ENCODE results near the gene FGD5. TPM values are rescaled to one million over a fixed set of nuclear protein-coding genes. Genes with fewer than 3 reads are reported as not detected.

Gene FGD5
- total RNA-seq, 1 donor from 2014 or later, result 86.3 TPM

DNA sequence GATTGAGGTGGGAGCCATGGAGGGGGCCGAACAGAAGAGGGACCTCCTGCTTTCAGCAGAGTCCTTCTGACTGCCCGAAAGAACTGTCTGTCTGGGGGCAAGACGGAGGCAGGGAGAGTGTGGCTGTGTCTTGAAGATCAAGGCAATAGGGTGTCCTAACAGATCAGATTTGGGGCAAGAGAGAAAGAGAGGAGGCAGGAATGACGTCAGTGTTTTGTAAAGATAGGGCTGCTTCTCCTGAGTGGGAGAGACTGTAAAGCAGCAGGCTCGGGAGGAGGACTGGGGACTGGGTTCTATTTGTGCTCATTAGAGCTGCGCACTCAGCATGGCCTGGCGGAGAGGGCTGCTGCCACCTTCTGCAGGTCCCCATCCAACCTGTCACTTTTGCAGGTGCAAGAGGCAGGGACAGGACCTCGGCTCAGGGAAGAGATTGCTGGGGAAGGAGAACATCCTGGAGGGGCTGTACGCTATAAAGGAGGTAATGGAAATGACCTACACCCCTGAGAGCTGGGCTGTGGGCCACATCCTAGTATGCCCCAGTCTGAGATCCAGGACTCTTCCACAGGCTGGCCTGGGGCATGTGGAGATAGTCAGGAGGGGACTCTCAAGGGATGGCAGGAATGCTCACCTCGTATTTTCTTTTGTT lies 29.0 kb upstream of the FGD5 start:
- DNase-seq (ENCODE audit: low read depth in 2 of 2), result no peak

DNA sequence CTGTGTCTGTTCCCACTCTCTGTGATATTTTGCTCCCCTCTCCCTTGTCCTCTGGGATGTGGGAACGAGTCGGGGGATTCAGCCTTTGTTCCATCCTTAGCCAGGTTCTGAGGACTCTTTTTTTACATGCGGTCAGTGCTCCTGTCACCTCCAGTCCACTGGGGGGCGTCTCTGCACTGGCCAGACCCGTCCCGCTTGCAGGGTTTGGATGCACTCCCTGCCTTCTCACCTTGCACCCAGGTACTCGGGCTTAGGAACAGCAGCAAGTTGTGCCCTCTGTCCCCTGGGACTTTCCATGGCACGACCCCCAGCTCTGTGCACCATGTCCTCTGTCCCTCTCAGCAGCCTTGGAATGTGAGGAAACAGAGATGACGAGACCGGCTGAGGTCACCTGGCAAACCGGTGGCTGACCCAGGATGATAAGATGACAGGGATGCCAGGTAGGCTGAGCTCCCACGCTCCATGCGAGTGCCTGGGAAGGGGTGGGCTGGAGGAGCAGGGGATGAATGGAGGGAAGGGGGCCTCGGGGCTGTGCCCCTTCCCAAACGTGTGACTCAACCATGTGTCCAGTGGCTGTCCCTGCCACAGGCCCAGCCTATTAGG lies 27.3 kb upstream of the FGD5 start:
- peak; percentile 53 to 77 for DNase-seq (ENCODE audit: low read depth in 2 of 2)

DNA sequence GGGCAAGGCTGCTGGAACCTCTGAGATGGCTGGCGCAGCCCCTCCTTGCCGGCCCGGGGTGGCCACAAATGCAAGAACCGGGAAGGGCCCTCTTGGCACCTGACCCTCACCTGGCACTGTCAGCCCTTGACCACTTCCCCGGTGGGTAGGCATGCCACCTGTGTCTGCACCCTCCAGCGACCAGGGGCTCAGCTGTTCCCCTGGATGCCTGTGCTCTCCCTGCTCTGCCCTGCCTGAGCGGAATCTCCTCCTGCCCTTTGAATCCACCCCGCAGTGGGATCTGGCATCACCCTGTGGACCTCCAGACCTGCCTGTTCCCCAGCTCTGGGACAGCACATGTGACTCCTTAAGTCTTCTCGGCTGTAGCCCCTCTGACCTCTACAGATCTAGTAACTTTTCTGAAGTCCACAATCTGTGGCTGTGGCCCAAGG lies 26.1 kb upstream of the FGD5 start:
- DNase-seq (ENCODE audit: low read depth in 2 of 2), result no peak

DNA sequence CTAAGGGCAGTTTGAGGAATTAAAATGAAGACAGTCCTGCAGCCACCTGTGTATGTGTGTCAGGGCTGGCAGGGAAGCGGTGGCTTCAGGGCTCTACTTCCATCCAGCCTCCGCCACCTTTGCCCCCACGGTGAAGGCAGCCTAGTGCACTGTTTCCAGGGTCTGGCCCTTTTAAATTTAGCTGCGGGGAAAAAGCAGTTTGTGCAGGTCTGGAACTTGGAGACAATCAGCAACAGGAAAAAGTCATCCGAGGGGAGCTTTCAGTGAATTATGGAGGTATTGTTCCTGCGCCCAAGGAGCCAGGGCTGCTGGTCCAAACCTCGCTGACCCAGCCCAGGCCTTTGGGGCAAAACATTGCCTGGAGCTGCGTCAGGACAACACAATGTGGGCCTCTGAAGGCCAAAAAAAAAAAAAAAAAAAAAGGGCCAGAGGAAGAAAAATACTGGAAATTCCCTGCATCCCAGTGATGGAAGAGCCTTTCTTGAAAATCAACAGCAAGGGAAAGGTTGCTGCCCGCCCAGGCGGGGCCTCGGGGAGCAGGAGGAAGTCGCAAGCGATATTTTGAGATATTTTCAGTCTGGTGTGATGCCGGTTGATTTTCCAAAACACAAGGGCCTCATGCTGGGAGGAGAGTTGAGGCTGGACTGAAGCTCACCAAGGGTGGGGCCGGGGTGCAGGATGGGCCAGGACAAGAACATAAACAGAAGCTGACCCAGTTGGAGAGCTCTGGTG lies 25.5 kb upstream of the FGD5 start:
- peak in 1 of 2 donors; percentile 2 for DNase-seq (ENCODE audit: low read depth in 2 of 2)

DNA sequence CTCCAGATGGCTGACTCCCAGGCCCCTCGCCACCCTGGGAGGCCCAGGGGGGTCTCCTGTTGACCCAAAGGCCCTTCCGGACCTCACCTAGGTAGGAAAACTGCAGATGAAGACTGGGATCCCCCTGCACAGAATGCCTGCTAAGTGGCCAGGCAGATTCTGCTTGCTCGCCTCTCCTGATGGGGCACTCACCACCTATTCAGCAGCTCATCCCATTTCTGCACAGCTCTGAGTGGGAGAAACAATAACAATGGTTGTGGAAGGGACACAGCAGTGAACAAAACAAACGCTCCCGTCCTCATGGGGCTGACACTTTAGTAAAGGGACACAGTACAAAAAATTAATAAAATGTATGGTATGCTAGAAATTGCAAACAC lies 24.9 kb upstream of the FGD5 start:
- no peak for DNase-seq (ENCODE audit: low read depth in 2 of 2)

DNA sequence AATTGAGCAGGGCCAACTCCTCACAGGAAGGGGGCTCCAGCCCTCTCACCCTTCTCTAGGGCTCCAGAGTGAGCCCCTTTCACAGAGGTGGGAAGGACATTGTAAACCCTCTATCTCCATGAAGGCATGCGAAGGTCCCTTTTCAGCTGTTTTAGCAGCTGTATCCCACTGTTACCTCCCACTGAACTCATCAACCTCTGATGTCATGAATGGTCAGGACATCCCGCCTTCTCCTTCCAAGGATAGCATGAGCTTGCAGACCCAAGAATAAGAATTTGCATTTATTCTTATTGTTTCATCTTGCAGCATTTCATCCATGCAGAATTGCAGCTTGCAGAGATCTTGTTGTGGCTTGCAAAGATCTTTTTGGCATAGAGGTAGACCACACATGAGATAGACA lies 24.3 kb upstream of the FGD5 start:
- DNase-seq (ENCODE audit: low read depth in 2 of 2), result no peak

DNA sequence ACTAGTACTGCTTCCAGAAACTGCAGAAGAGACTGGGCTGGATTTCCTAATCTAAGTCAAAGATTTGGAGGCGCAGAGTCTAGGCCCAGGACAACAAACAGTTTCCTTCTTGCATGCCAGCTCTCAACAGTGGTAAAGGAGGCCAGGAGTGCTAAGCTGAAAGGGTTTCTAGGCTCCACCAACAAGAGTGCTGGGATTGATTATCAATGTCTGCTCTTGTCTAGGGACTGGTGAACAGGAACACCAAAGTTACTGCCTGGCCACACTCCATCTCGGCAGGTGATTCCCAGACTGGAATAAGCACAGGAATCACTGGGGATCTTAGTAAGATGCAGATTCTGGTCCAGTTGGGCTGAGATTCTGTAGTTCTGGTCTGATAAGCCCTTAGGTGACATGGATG lies 22.8 kb upstream of the FGD5 start:
- no peak for DNase-seq (ENCODE audit: low read depth in 2 of 2)

DNA sequence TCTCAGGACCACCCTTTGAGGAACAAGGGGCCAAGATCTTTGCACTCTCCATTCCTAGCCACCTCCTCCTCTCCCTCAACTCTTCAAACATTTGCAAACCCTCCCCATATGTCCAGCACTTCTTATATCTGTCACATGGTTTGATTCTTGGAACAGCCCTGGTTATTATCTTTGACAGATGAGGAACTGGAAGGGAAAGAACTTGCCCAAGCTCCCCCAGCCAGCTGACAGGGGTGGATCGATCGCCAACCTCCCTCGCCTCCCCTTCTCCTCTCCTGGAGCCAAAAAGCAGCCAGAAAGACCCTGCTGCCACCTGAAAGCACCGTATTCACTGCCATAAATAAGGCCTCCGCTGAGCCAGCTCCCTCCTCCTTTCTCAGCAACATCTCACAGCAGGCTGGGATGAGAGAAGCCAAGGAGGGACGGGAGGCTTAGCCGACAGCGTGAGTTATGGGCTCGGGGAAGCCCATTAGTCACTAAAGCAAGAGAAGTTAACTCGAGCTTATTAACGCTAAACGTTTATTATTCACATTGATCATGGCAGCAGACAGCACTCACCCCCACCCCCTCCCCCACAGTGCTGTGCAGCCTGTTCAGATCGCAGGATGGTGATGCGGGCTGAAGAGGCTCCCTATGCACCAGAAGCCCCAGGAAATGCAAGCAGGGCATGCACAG lies 22.2 kb upstream of the FGD5 start:
- no peak for DNase-seq (ENCODE audit: low read depth in 2 of 2)

DNA sequence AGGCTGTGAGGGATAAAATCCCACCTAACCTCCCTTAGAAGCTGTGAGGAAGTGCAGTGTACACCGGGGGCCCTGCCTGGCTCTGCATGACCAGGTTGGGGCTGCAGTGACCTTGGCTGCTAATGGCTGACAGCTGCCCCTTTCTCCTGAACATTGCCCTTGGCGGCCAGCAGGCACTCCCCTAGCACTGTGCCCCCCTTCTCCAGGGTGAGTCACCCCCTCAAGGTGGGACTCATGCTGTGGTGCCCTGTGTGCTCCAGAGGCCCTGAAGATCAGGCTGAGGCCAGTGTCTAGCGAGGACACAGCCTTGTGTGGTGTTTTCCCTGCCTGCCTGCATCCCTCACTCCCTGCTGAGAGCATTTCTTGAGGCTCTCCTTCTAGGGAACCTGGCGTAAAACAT lies 21.0 kb upstream of the FGD5 start:
- DNase-seq (ENCODE audit: low read depth in 2 of 2), result no peak

DNA sequence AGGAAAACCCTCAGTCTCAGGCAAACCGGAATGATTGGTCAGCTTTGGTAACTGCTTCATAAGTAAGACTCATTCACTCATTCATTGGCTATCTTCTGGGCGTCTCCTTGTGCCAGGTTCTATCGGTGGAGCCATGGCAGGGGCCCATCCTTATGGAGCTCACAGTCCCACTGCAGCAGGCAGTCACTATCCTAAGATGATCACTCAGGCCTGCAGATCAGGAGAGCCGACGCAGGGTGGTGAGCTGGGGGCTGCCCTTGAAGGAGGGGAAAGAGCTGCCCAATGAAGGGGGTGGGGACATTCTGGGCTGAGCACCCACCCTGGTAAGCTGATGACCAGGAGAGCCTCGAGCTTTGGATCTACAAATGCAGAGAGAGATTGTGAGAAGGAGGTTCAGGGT lies 20.5 kb upstream of the FGD5 start:
- no peak for DNase-seq (ENCODE audit: low read depth in 2 of 2)

DNA sequence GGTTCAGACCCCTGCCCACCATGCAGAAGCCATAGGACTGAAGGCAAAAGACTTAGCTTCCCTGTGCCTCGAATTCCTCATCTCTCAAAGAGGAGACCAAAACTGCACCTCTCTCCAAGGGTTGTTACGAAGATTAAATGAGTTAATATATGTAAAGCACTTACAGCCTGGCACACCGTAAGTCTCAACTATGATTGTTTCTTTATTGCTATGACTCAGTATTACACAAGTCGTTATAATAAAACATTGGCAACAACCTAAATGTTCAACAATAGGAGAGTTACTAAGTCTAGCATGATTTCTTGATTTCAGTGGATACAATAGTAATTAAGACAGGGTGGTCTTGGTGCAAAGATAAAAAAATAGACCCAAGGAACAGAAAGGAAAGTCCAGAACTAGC lies 19.6 kb upstream of the FGD5 start:
- DNase-seq (ENCODE audit: low read depth in 2 of 2), result peak in 1 of 2 donors; percentile 49

DNA sequence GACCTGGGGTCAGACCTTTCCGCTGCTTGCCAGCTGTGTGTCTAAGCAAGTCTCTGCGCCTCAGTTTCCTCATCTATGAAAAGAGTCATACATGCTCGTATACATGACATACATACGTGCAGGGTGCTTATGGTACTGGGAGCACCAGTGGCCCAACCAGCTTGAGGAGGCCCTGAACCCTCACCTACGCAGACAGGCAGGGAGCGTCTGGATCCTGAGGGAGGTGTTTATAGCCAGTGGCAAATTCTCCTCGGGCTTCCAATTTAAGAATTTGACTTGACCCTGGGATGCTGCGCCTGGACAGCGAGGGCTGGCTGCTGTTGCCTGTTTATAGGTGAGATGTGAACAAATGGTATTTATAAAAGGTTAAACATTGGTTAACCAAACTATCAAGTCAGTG lies 17.7 kb upstream of the FGD5 start:
- no peak for DNase-seq (ENCODE audit: low read depth in 2 of 2)

DNA sequence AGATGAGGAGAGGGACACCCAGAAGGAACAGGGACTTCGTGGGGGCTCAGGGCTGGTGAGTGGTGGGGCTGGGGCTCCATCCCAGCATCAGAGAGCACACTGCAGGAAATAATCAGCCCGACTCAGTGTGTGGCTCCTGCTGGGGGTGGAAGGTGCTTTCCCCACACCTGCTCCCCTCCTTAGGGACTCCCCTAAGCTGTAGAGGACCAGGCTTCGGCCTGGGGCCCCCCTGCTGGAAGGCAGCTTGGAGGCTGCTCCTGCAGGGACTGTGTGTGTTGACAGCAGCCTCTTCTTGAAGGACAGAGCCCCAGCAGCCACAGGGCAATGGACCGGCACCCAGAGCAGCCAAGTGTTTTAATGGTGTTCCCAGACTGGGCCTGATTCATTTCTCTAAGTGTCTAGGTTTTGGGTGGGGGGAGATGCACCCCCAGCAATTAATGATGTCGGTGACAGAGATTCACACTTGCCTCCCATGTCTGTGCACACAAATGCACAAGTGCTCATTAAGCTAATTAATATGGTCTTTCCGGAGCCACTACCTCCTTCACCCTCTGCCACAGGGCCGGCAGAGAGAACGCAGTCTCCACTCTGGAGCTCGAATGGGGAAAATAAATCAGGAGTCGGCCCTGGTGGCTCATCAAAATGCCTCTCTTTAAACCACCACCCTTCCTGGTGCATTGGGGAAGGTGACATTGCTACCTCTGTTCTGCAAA lies 16.9 kb upstream of the FGD5 start:
- DNase-seq (ENCODE audit: low read depth in 2 of 2), result no peak

DNA sequence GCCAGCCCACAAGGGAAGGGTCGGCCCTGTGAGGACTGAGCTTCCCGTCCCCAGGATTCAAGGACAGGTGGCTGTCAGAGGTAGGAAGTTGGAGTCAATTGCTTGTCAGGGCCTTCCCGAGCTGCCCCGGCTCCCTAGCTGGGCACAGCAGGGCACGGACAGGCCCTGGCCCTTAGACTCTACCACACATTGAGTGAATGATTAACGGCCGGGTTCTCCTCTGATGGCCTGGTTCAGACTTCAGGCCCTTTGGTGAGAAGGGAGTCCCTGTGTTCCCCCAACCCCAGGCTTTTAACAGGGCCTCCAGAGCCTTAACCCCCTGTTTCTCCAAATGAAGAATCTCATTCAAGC lies 16.4 kb upstream of the FGD5 start:
- DNase-seq (ENCODE audit: low read depth in 2 of 2), result no peak

DNA sequence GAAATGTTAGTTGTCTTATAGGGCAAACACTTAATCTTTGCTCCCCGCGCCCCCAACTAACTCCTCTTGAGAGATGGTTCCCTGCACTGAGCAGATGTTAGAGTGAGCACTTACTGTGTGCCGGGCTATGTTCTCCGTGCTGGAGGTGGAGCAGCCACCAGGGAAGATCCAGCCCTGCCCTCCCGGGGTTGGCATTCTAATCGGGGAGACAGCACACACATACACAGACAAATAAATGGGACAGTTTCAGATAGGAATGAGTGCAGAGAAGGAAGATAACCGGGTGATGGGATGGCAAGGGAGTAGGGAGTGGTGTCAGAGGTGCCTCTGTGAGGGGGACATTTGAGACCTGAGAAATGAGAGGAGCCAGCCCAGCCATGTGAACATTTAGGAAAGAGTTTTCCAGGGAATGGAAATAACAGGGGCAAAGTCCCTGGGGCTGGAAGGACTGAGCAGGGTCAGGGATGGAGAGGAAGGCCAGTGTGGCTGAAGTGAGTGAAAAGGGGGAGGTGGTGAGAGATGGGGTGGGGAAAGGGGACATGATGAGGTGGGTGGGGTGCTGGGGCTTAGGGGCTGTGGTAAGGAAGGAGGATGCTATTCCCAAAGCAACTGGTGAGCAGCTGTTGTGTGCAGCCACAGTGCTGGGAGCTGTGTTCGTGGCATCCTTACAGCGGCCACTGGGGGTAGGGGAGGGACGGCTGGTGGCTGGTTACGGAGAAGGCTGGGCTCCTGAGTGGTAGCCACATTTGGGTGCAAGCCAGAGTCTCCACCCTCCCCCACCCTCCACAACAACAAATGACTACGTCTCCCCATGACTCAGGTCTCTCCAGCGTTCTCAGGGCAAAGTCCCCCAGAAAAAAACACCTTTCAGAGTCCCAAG lies 15.4 kb upstream of the FGD5 start:
- peak in 1 of 2 donors; percentile 96 for DNase-seq (ENCODE audit: low read depth in 2 of 2)

DNA sequence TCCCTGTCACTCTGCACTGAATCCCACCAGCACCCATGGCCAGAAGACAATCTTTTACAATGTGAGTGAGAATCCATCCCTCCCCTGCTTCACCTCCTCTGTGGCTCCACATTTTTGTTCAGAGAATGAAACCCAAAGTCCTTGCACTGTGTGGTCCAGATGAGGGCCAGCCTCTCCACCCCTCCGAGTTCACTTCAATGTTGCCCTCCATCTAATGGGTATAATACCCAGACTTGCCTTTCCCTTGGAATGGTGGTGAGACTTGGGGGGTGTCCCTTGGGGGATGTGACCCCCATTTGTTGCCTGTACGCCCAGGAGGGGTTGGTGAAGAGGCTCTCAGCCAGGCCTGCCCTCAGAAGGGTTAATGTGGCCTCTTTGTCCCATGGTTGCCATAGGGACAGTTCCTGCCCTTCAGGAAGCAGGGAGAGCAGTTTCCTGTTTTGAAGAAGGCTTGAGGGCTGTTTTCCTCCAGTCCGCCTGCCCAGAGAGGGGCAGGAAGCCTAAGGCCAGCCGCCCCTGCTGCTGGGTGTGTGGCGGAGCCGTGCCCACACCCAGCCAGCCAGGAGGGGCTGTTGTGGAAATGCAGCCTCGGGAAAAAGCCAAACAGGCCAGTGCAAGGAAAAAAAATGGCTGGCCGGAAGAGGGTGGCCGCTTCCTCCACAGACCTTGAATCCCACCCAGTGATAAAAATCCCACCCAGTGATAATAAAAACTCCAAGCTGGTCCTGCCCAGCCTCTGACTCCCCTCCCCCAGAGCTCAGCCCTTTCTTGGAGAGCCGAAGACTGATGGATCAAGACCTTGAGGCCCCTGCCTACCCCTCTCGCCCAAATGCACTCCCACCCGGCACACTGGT lies 14.6 kb upstream of the FGD5 start:
- DNase-seq (ENCODE audit: low read depth in 2 of 2), result peak; percentile 90 to 97

DNA sequence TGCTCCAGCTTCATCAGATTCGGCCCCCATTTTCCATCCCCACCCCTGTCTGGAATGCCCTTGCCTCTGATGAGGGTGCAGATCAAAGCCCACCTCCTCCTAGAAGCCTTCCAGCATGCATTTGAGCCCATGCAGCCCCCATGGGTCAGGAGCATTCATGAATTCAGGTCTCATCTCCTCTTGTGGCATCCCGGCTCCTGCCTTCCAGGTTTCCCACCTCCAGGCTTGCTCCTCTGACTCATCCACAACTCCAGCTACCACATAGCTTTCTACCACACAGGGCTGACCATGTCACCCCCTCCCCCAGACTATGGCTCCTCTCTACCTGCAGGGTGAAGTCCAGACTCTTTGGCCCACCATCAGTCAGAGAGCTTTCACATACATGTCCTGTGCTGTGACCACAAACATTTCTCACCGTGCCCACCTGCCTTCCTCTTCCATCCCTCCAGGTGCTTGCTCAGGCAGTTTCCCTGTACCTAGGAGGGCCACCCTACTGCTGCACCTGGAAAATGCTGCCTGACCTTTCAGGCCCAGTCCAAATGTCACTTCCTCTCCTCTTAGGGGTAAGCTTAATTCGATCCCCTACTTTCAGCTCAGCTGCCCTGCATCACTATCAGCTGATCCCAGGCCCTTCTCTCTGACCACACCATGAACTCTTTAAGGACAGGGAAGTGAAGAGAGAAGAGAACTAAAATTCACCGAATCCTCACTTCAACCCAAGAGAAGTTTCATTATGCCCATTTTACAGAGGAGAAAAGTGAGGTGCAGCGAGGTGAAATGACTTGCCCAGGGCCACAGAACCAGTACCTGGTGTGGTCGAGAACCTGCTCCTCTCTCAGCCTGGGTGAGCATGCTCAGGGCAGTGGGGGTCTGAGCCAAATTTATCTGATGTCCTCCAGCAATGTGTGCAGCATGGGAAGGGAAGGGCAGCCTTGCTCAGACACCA lies 13.7 kb upstream of the FGD5 start:
- DNase-seq (ENCODE audit: low read depth in 2 of 2), result peak in 1 of 2 donors; percentile 74

DNA sequence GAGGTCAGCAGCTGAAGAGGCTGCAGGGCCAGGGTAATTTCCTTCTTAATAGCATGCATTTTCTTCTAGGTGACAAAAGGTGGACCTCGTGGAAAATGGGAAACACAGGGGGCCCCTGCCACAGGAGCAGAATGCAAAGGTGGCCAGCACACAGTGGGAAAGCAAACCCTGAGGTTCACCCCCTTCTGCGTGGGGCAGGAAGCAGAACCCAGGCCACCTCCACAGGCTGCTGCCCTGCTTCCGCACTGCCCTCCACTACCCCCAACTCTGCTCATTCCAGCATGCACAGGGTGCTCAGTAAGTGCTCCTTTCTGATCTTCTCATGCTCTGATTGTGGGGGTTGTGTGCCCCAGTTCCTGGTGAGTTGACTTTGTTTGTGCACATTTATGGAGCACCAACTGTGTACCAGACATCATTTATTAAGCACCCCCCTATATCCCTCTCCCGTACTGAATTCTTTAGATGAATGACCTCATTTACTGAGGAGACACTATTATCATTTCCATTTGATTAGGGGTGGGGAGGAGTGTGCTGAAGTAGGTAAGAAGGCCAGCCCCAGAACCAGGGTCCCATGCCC lies 12.7 kb upstream of the FGD5 start:
- DNase-seq (ENCODE audit: low read depth in 2 of 2), result no peak
